Measurements from ENCODE around the gene TFRC.
"Not testable (repeated sequence)": the region's sequence is repeated elsewhere in the genome, so short reads cannot be mapped to it uniquely, and the experiment has no call there.

Gene TFRC

GRCh38 chr3:196023947-196024346 is 57.9 kb downstream of the TFRC start:
- TF ChIP-seq, protein P1, sequence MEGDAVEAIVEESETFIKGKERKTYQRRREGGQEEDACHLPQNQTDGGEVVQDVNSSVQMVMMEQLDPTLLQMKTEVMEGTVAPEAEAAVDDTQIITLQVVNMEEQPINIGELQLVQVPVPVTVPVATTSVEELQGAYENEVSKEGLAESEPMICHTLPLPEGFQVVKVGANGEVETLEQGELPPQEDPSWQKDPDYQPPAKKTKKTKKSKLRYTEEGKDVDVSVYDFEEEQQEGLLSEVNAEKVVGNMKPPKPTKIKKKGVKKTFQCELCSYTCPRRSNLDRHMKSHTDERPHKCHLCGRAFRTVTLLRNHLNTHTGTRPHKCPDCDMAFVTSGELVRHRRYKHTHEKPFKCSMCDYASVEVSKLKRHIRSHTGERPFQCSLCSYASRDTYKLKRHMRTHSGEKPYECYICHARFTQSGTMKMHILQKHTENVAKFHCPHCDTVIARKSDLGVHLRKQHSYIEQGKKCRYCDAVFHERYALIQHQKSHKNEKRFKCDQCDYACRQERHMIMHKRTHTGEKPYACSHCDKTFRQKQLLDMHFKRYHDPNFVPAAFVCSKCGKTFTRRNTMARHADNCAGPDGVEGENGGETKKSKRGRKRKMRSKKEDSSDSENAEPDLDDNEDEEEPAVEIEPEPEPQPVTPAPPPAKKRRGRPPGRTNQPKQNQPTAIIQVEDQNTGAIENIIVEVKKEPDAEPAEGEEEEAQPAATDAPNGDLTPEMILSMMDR (IDR thresholded peaks at IDR 0.05; ENCODE audit: low read depth, low read length) = no peak
- no peak for DNase-seq (ENCODE audit: low read depth, low spot score)
- H3K4me3 ChIP-seq (ENCODE audit: low read depth, low read length) = no peak overlapping the region
- in situ Hi-C loops (cut with HindIII; ENCODE audit: low sequenced_read_pairs) = no loop called here

- DNase-seq (ENCODE audit: low read depth, low spot score); H3K4me3 ChIP-seq (ENCODE audit: low read depth, low read length); in situ Hi-C loops (cut with HindIII; ENCODE audit: low sequenced_read_pairs): not testable (repeated sequence)
Observed at GRCh38 chr3:196022499-196022878, 59.4 kb downstream of the TFRC start.

DNA sequence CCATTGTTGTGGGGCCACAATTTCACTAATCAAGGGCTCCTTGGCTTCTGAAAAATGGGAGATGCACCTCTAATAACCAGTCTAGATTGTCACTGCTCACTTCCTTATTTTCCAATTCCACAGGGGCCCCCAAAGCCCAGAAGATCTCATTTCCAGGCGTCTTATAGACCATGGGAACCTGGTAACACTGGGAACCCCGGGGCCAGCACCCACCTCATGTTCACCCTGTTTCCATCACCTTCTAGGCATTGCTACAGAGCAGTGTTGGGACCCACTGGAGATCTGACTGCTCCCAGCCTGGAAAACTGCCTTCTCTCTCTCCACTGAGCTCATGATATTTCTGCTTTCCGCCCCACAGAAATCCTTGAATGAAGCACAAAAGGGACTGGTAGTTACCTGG is 61.5 kb downstream of the TFRC start:
- H3K4me3 ChIP-seq (ENCODE audit: low read depth, low read length) = no peak overlapping the region
- DNase-seq (ENCODE audit: low read depth, low spot score) = no peak
- TF ChIP-seq, protein P1 (IDR thresholded peaks at IDR 0.05; ENCODE audit: low read depth, low read length) = no peak
- in situ Hi-C loops (cut with HindIII; ENCODE audit: low sequenced_read_pairs) = no loop called here

GRCh38 chr3:196019576-196019975 is 62.3 kb downstream of the TFRC start:
- in situ Hi-C loops (cut with HindIII; ENCODE audit: low sequenced_read_pairs); H3K4me3 ChIP-seq (ENCODE audit: low read depth, low read length): not testable (repeated sequence)
- DNase-seq (ENCODE audit: low read depth, low spot score) = peak; percentile 22

DNA sequence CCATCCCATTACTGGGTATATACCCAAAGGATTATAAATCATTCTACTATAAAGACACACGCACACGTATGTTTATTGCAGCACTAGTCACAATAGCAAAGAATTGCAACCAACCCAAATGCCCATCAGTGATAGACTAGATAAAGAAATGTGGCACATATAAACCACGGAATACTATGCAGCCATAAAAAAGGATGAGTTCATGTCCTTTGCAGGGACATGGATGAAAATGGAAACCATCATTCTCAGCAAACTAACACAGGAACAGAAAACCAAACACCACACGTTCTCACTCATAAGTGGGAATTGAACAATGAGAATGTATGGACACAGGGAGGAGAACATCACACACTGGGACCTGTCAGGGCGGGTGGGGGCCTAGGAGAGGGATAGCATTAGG is 63.7 kb downstream of the TFRC start:
- DNase-seq (ENCODE audit: low read depth, low spot score); H3K4me3 ChIP-seq (ENCODE audit: low read depth, low read length); in situ Hi-C loops (cut with HindIII; ENCODE audit: low sequenced_read_pairs): not testable (repeated sequence)

DNA sequence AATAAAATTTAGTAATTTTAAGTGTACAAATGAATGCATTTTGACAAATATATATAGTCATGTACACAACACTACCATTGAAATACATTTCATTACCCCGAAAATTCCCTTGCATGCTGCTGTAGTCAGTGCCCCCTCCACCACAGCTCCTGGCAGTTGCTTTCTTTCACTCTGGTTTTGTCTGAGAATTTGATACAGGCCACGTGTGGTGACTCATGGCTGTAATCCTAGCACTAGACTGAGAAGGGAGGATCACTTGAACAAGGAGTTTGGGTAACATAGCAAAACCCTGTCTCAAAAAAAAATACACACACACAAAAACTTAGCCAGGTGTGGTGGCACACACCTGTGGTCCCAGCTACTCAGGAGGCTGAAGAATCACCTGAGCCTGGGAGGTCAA is 65.4 kb downstream of the TFRC start:
- DNase-seq (ENCODE audit: low read depth, low spot score) = peak; percentile 64
- TF ChIP-seq, protein P1 (IDR thresholded peaks at IDR 0.05; ENCODE audit: low read depth, low read length) = no peak
- in situ Hi-C loops (cut with HindIII; ENCODE audit: low sequenced_read_pairs) = no loop called here
- no peak overlapping the region for H3K4me3 ChIP-seq (ENCODE audit: low read depth, low read length)

GRCh38 chr3:196016059-196016458 is 65.8 kb downstream of the TFRC start:
- in situ Hi-C loops (cut with HindIII; ENCODE audit: low sequenced_read_pairs) = no loop called here
- no peak for DNase-seq (ENCODE audit: low read depth, low spot score)
- no peak overlapping the region for H3K4me3 ChIP-seq (ENCODE audit: low read depth, low read length)
- TF ChIP-seq, protein P1 (IDR thresholded peaks at IDR 0.05; ENCODE audit: low read depth, low read length) = no peak

DNA sequence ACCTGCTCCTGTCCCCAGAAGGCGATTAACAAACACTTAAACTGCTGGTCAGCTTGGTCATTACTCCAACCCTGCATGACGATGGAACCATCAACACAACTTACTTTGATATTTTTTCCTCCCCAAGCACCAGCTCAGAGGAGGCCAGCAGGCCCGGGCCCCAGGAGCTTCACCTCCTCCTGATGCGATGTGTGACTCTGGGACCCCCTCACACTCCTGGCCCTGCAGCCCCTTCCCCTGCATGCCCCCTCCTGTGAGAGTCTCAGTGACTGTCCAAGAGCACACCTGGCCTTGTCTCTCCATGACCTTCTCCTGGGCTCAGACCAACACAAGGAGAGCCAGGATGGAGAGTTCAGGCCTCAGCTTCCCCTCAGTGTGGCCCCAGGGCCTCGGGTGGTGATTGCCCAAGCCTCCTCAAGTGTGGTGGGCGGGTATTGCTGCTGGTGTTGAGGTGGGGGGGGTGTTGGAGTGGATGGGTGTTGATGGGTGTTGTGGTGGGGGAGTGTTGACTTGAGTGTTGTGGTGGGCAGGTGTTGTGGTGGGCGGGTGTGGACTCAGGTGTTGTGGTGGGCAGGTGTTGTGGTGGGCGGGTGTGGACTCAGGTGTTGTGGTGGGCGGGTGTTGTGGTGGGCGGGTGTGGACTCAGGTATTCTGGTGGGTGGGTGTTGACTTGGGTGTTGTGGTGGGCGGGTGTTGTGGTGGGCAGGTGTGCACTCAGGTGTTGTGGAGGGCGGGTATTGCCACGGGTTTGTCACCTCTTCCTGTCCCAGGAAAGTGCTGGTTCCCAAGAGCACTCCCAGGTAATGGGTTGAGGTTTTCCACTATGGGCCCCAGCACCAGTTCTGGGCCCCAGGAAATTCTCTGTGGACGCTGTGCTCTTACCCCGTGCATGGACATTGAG is 68.1 kb downstream of the TFRC start:
- H3K4me3 ChIP-seq (ENCODE audit: low read depth, low read length) = no peak overlapping the region
- in situ Hi-C loops (cut with HindIII; ENCODE audit: low sequenced_read_pairs) = no loop called here
- no peak for DNase-seq (ENCODE audit: low read depth, low spot score)
- TF ChIP-seq, protein P1 (IDR thresholded peaks at IDR 0.05; ENCODE audit: low read depth, low read length) = no peak

Data from astrocyte of the spinal cord (primary cell).